Gastroesophageal sphincter (tissue), 4 donors: Measurements from ENCODE around the gene NR2C1. TPM values are rescaled to one million over a fixed set of nuclear protein-coding genes. Genes with fewer than 3 reads are reported as not detected.

Experiments
- ATAC-seq: fragments of 150-250 bp; one replicate; pipeline ENCODE4 v1.9.1; 2016; ENCODE audit warnings: mild to moderate bottlenecking, moderate library complexity
- H3K27ac ChIP-seq, 4 donors: fragments of 200-600 bp; sonication (generic) in 3 of 4; 1 replicate in 3 of 4; 2 replicates in 1 of 4; pipeline ENCODE4 v1.5.1; 2016 to 2019
- H3K27me3 ChIP-seq: fragments of 200-600 bp; sonication (generic); one replicate; pipeline ENCODE4 v1.5.1; 2019
- H3K36me3 ChIP-seq, 2 donors: fragments of 200-600 bp; sonication (generic); one replicate each; pipeline ENCODE4 v1.5.1; 2019; ENCODE audit warnings: control low read depth in 1 of 2
- H3K4me1 ChIP-seq, 3 donors: fragments of 200-600 bp; sonication (generic); 1 replicate in 2 of 3; 2 replicates in 1 of 3; pipeline ENCODE4 v1.5.1; 2016 to 2019; ENCODE audit warnings: control low read depth in 2 of 3
- H3K4me3 ChIP-seq, 2 donors: fragments of 200-600 bp; sonication (generic); one replicate each; pipeline ENCODE4 v1.5.1; 2019; ENCODE audit warnings: mild to moderate bottlenecking in 1 of 2, moderate library complexity in 1 of 2
- H3K9me3 ChIP-seq, 3 donors: fragments of 200-600 bp; sonication (generic); one replicate each; pipeline ENCODE4 v1.5.1; 2017 to 2019; ENCODE audit warnings: control low read depth in 2 of 3
- EP300 ChIP-seq: sonication (generic); formaldehyde crosslinking; IDR thresholded peaks from one replicate; pipeline ENCODE4 v1.6.1; 2017; ENCODE audit warnings: antibody characterized with exemption, mild to moderate bottlenecking
- POLR2A ChIP-seq, 2 donors: fragments of 450-650 bp; IDR thresholded peaks; one replicate each; pipeline ENCODE4 v1.6.1; 2017; ENCODE audit warnings: antibody characterized with exemption in 2 of 2, mild to moderate bottlenecking in 2 of 2, moderate library complexity in 1 of 2
- POLR2AphosphoS5 ChIP-seq: sonication (generic); formaldehyde crosslinking; IDR thresholded peaks from one replicate; pipeline ENCODE4 v1.6.1; 2017; ENCODE audit warnings: antibody characterized with exemption
- WGBS, 2 donors: methylation state at CpG; one replicate each; pipeline ENCODE4 v1.1.5; 2018; ENCODE audit warnings: low coverage in 1 of 2; 5-methylcytosine and 5-hydroxymethylcytosine counted together
- total RNA-seq, 4 donors: library from RNA; depleted of rRNA; stranded (reverse); fragments of >200 nt; gene quantifications; one replicate each; pipeline ENCODE4 v1.1.0, GENCODE V29; 2016
- TF ChIP-seq, protein P1 (sequence below), 4 experiments: fragments of 200-600 bp in 2 of 4; fragments of 450-650 bp in 2 of 4; sonication (generic) in 1 of 4; IDR thresholded peaks; one replicate each; pipeline ENCODE4 v1.5.1; 2017 to 2019; ENCODE audit warnings: antibody characterized with exemption in 4 of 4, mild to moderate bottlenecking in 2 of 4, moderate library complexity in 2 of 4

The NR2C1 gene
- total RNA-seq, 4 donors from 2014 or later, result 29.0 to 70.8 (median 45.1) TPM

DNA sequence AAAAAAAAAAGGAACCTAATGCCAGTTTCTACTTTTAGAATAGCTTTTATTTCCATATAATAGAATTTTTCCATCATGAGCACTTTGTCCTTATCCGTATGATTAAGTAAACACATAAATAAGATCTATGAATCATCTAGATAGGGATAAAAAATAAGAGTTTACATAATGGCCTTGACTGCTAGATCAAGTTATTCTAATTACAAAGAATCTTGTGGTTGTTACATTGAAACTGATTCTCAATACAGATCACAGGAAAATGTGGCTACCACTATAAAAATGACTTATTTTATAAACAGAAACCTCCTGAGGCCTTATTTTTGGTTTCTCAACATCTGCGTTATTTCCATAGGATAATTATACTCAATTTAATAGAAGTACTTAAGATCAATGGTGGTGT is 35.5 kb downstream of the NR2C1 start:
- Histone ChIP-seq H3K36me3 (peaks cover 0 to 89% of the 10 kb centered on the region in 2 donors), H3K4me3 (no peak overlapping the region), H3K27ac (no peak overlapping the region), H3K4me1 (no peaks in the 10 kb centered on the region), H3K27me3 (no peaks in the 10 kb centered on the region), H3K9me3 (no peaks in the 10 kb centered on the region)
- ATAC-seq, result no peak
- TF ChIP-seq, protein P1, sequence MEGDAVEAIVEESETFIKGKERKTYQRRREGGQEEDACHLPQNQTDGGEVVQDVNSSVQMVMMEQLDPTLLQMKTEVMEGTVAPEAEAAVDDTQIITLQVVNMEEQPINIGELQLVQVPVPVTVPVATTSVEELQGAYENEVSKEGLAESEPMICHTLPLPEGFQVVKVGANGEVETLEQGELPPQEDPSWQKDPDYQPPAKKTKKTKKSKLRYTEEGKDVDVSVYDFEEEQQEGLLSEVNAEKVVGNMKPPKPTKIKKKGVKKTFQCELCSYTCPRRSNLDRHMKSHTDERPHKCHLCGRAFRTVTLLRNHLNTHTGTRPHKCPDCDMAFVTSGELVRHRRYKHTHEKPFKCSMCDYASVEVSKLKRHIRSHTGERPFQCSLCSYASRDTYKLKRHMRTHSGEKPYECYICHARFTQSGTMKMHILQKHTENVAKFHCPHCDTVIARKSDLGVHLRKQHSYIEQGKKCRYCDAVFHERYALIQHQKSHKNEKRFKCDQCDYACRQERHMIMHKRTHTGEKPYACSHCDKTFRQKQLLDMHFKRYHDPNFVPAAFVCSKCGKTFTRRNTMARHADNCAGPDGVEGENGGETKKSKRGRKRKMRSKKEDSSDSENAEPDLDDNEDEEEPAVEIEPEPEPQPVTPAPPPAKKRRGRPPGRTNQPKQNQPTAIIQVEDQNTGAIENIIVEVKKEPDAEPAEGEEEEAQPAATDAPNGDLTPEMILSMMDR (IDR thresholded peaks at IDR 0.05), result no peak
- TF ChIP-seq POLR2AphosphoS5 (no peak), EP300 (no peak), POLR2A (IDR thresholded peaks at IDR 0.05) (no peak)
- WGBS, 2 donors, result 81 to 94% methylated on average over 2 of the region's 2 CpGs

DNA sequence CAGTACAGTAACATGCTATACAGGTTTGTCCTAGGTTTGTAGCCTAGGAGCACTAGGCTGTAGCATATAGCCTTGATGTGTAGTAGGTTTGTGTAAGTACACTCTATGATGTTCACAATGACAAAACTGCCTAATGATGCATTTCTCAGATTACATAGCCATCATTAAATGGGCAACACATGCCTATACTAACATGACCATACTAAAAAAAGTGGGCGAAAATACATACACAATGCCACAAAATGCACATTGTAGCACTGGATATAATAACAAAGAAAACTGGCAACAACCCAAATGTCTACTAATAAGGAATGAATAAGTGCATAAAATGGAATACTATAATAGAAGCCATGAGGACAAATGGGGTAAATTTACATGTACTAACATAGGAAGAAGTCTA is 38.7 kb downstream of the NR2C1 start:
- no peak for ATAC-seq
- no peak overlapping the region for H3K4me3 ChIP-seq
- H3K9me3 ChIP-seq, result no peaks in the 10 kb centered on the region
- no peaks in the 10 kb centered on the region for H3K27me3 ChIP-seq
- WGBS, 2 donors, result 67 to 91% methylated on average over 1 of the region's 1 CpG
- H3K4me1 ChIP-seq, result no peaks in the 10 kb centered on the region
- H3K27ac ChIP-seq, result no peak overlapping the region
- TF ChIP-seq POLR2A (IDR thresholded peaks at IDR 0.05) (no peak), POLR2AphosphoS5 (no peak), EP300 (no peak)
- TF ChIP-seq, protein P1 (IDR thresholded peaks at IDR 0.05), result no peak
- peaks cover 0 to 90% of the 10 kb centered on the region in 2 donors for H3K36me3 ChIP-seq

DNA sequence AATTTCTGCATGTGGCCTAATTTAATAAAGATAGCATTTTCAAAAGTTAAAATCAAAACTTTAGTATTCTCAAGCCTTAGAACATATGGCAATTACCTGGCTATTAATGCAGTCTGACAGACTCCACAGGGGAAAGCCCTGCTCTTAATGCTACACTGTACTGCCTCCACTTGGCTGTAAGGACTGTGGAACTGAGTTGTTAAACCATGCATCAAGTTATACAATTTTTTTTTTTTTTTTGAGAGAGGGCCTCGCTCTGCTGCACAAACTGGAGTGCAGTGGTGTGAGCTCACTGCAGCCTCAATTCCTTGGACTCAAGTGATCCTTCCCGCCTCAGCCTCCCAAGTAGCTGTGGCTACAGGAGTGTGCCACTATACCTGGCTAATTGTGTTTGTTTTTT is 50.9 kb downstream of the NR2C1 start:
- Histone ChIP-seq H3K4me3 (no peak overlapping the region), H3K27me3 (no peaks in the 10 kb centered on the region), H3K4me1 (no peaks in the 10 kb centered on the region), H3K9me3 (no peaks in the 10 kb centered on the region), H3K27ac (no peak overlapping the region), H3K36me3 (peaks cover 0 to 79% of the 10 kb centered on the region in 2 donors)
- TF ChIP-seq, protein P1 (IDR thresholded peaks at IDR 0.05), result no peak
- no peak for TF ChIP-seq POLR2A (IDR thresholded peaks at IDR 0.05)
- TF ChIP-seq POLR2AphosphoS5, result no peak
- TF ChIP-seq EP300, result no peak
- no peak for ATAC-seq
- 73 to 100% methylated on average over 2 of the region's 2 CpGs for WGBS, 2 donors

DNA sequence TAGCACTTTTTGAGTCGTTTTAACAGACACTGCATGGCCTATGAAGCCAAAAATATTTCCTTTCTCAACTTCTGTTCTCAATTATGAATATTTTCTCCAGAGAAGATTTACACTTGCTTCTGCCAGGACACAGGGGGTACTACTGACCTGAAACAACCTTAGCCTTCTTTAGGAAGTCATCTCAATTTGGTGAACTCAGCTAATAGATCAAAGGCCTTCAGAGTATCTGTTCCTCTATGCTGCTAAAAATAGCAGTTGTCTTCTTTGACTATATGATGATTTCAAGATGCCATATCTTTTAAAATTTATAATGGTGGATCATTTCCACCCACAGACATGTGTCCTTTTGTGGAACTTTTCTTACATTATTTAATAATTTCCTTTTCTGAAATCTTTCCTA is 55.9 kb downstream of the NR2C1 start:
- H3K27me3 ChIP-seq, result no peaks in the 10 kb centered on the region
- H3K9me3 ChIP-seq, result no peaks in the 10 kb centered on the region
- no peaks in the 10 kb centered on the region for H3K4me1 ChIP-seq
- H3K36me3 ChIP-seq, result peaks cover 0 to 33% of the 10 kb centered on the region in 2 donors
- H3K4me3 ChIP-seq, result no peak overlapping the region
- ATAC-seq, result no peak
- no peak for TF ChIP-seq POLR2A (IDR thresholded peaks at IDR 0.05)
- no peak for TF ChIP-seq EP300
- TF ChIP-seq, protein P1 (IDR thresholded peaks at IDR 0.05), result no peak
- TF ChIP-seq POLR2AphosphoS5, result no peak
- H3K27ac ChIP-seq, result no peak overlapping the region
- 50 to 82% methylated on average over 1 of the region's 1 CpG for WGBS, 2 donors

DNA sequence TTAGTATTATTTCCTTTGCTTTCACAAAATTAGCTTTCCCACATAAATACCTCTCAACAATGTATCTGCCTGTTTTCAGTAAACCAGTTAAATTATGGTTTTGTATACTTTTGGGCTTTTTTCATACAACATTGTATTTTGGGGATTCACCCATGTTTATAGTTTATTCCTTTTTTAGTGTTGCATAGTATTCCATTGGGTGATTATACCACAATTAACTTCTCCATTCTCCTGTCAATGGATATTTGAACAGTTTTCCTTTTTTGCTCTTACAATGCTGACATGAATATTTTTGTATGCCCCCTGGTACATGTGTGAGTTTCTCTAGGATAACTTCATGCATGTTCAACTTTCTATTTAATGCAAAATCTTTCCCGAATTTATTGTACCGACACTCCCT is 57.3 kb downstream of the NR2C1 start:
- H3K9me3 ChIP-seq, result no peaks in the 10 kb centered on the region
- TF ChIP-seq POLR2A (IDR thresholded peaks at IDR 0.05), result no peak
- no peak for TF ChIP-seq EP300
- TF ChIP-seq, protein P1 (IDR thresholded peaks at IDR 0.05), result no peak
- no peak for TF ChIP-seq POLR2AphosphoS5
- H3K27me3 ChIP-seq, result no peaks in the 10 kb centered on the region
- H3K4me3 ChIP-seq, result no peak overlapping the region
- H3K4me1 ChIP-seq, result no peaks in the 10 kb centered on the region
- WGBS, 2 donors, result 96 to 100% methylated on average over 2 of the region's 2 CpGs
- H3K36me3 ChIP-seq, result peaks cover 0 to 20% of the 10 kb centered on the region in 2 donors
- H3K27ac ChIP-seq, result no peak overlapping the region
- ATAC-seq, result no peak
